ENCODE measurements around the gene NHERF2.
"Not testable (repeated sequence)": the region's sequence is repeated elsewhere in the genome, so short reads cannot be mapped to it uniquely, and the experiment has no call there.

NHERF2 gene

GRCh38 chr16:2029350-2029749 lies 2.6 kb downstream of the NHERF2 start:
- TF ChIP-seq CTCF (IDR thresholded peaks at IDR 0.05; ENCODE audit: low read depth, low read length, missing control alignments) = no peak

GRCh38 chr16:2030036-2030435 lies 3.3 kb downstream of the NHERF2 start:
- H3K4me3 ChIP-seq (ENCODE audit: low read depth, low read length) = no peak overlapping the region
- TF ChIP-seq CTCF (IDR thresholded peaks at IDR 0.05; ENCODE audit: low read depth, low read length, missing control alignments) = no peak
- DNase-seq (ENCODE audit: low read depth) = no peak

More at GRCh38 chr16:2029350-2029749, 2.6 kb downstream of the NHERF2 start:
- no peak for DNase-seq (ENCODE audit: low read depth)
- no peak overlapping the region for H3K4me3 ChIP-seq (ENCODE audit: low read depth, low read length)

- no peak overlapping the region for H3K4me3 ChIP-seq (ENCODE audit: low read depth, low read length)
- TF ChIP-seq CTCF (IDR thresholded peaks at IDR 0.05; ENCODE audit: low read depth, low read length, missing control alignments) = no peak
- no peak for DNase-seq (ENCODE audit: low read depth)
These were observed 4.4 kb downstream of the NHERF2 start for GRCh38 chr16:2031081-2031577.

GRCh38 chr16:2032285-2033056 lies 5.8 kb downstream of the NHERF2 start:
- no peak for DNase-seq (ENCODE audit: low read depth)
- H3K4me3 ChIP-seq (ENCODE audit: low read depth, low read length) = no peak overlapping the region
- TF ChIP-seq CTCF (IDR thresholded peaks at IDR 0.05; ENCODE audit: low read depth, low read length, missing control alignments) = no peak

GRCh38 chr16:2033057-2033908 lies 6.6 kb downstream of the NHERF2 start:
- no peak overlapping the region for H3K4me3 ChIP-seq (ENCODE audit: low read depth, low read length)
- DNase-seq (ENCODE audit: low read depth) = no peak
- no peak for TF ChIP-seq CTCF (IDR thresholded peaks at IDR 0.05; ENCODE audit: low read depth, low read length, missing control alignments)

GRCh38 chr16:2033909-2034695 lies 7.4 kb downstream of the NHERF2 start:
- not testable (repeated sequence) for H3K4me3 ChIP-seq (ENCODE audit: low read depth, low read length); DNase-seq (ENCODE audit: low read depth)
